A204.1 (cell line): ENCODE data around the gene FAP.
A peak's percentile ranks its signal among the peaks of the same experiment; 100 is the strongest.

Experiments
- FAIRE-seq: peaks from 2 replicates; lab custom pipeline; 2012; peaks lifted over from hg19 to GRCh38; lab: Jason Lieb, UNC

Gene FAP

DNA sequence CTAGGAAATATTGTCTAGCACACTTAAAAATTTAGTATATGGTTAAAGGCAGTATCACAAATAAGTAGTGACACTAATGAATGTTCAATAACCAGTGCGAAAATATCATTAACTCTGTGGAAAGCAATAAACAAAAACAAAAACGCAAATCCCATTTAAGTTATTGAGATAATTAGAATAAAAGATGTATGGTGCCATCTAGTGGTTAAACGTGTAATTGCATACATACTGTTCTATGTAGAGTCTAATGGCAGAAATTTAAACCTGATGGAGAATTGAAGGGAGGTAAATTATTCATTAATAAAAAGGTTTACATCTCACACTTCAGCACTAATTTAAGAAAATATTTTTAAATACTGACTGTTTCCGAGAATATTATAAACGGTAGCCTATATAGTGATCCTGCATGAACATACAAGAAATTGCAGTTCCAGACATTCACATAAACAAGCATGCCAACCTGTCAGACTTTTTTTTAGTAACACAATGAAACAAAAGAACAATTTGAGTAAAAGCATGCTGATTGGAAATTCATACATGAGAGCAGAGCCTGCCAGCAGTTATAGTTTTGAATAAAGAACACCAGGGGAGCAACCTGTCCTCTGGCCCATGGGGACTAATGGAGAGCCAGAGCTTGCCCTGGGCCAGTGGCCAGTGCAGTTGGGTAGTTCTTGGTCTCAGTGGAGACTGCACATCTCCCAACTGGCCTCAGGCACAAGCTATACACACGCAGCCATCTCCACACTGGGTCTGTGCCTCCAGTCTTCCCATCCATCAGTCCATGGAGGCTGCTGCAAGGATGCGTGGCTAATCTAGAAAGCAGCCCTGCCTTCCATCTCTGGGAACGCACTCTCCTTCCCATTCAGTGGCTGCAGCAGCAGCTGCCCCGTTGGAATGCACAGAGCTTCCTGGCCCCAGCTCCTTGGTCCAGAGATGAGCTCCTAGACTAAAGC, 119.2 kb downstream of the FAP start:
- FAIRE-seq, result peak; percentile 96
